ENCODE data around the gene BRD3. TPM values are rescaled to one million over a fixed set of nuclear protein-coding genes. Genes with fewer than 3 reads are reported as not detected.

The BRD3 gene
- total RNA-seq, 1 experiment from 2014 or later: 108 TPM

GRCh38 chr9:134037641-134038040 is 30.2 kb downstream of the BRD3 start:
- Mint-ChIP-seq H3K4me1 (no peaks in the 10 kb centered on the region), H3K9me3 (no peaks in the 10 kb centered on the region), H3K4me3 (no peak overlapping the region), H3K36me3 (peaks cover 63% of the 10 kb centered on the region), H3K27ac (no peak overlapping the region), H3K27me3 (ENCODE audit: low read depth) (no peaks in the 10 kb centered on the region)
- ATAC-seq (no peak), DNase-seq (ENCODE audit: low spot score) (no peak)
- TF ChIP-seq GABPB1 (CRISPR knock-in tag; IDR thresholded peaks at IDR 0.05): no peak
- ChIA-PET POLR2A (no interaction called here), CTCF (no interaction called here)

- H3K27ac Mint-ChIP-seq: no peak overlapping the region
- ATAC-seq: no peak
- no peaks in the 10 kb centered on the region for H3K27me3 Mint-ChIP-seq (ENCODE audit: low read depth)
- H3K9me3 Mint-ChIP-seq: no peaks in the 10 kb centered on the region
- peaks cover 62% of the 10 kb centered on the region for H3K36me3 Mint-ChIP-seq
- POLR2A ChIA-PET: no interaction called here
- CTCF ChIA-PET: no interaction called here
- H3K4me1 Mint-ChIP-seq: no peaks in the 10 kb centered on the region
- no peak overlapping the region for H3K4me3 Mint-ChIP-seq
- no peak for DNase-seq (ENCODE audit: low spot score)
- TF ChIP-seq E2F5 (CRISPR knock-in tag; IDR thresholded peaks at IDR 0.05): no peak
- no peak for TF ChIP-seq ZNF512 (CRISPR knock-in tag; IDR thresholded peaks at IDR 0.05; ENCODE audit: borderline replicate concordance)
- no peak for TF ChIP-seq USF1 (CRISPR knock-in tag; IDR thresholded peaks at IDR 0.05)
- no peak for TF ChIP-seq ZNF219 (CRISPR knock-in tag; IDR thresholded peaks at IDR 0.05; ENCODE audit: borderline replicate concordance)
- no peak for TF ChIP-seq ARID4B (CRISPR knock-in tag; IDR thresholded peaks at IDR 0.05; ENCODE audit: borderline replicate concordance)
- no peak for TF ChIP-seq ZNF138 (CRISPR knock-in tag; conservative IDR thresholded peaks at IDR 0.05)
- no peak for TF ChIP-seq ZSCAN18 (CRISPR knock-in tag; IDR thresholded peaks at IDR 0.05)
- TF ChIP-seq ZNF532 (CRISPR knock-in tag; IDR thresholded peaks at IDR 0.05; ENCODE audit: borderline replicate concordance): no peak
- no peak for TF ChIP-seq ETV6 (CRISPR knock-in tag; IDR thresholded peaks at IDR 0.05)
- no peak for TF ChIP-seq ZNF671 (CRISPR knock-in tag; IDR thresholded peaks at IDR 0.05)
- TF ChIP-seq ATF2 (CRISPR knock-in tag; IDR thresholded peaks at IDR 0.05; ENCODE audit: borderline replicate concordance, low read depth): no peak
- no peak for TF ChIP-seq NR2C2 (CRISPR knock-in tag; IDR thresholded peaks at IDR 0.05)
- no peak for TF ChIP-seq USF2 (CRISPR knock-in tag; IDR thresholded peaks at IDR 0.05)
- TF ChIP-seq RORB (CRISPR knock-in tag; IDR thresholded peaks at IDR 0.05): no peak
- TF ChIP-seq MYBL2 (CRISPR knock-in tag; IDR thresholded peaks at IDR 0.05): no peak
- TF ChIP-seq TEAD4 (CRISPR knock-in tag; IDR thresholded peaks at IDR 0.05): no peak
- TF ChIP-seq ZBTB21 (CRISPR knock-in tag; IDR thresholded peaks at IDR 0.05; ENCODE audit: borderline replicate concordance): no peak
- TF ChIP-seq SP1 (CRISPR knock-in tag; conservative IDR thresholded peaks at IDR 0.05): no peak
- no peak for TF ChIP-seq IRF2 (CRISPR knock-in tag; IDR thresholded peaks at IDR 0.05; ENCODE audit: borderline replicate concordance, low read depth)
Observed at GRCh38 chr9:134036130-134036529, 31.7 kb downstream of the BRD3 start.
